Measurements from ENCODE around the gene PIGP.

Gene PIGP

DNA sequence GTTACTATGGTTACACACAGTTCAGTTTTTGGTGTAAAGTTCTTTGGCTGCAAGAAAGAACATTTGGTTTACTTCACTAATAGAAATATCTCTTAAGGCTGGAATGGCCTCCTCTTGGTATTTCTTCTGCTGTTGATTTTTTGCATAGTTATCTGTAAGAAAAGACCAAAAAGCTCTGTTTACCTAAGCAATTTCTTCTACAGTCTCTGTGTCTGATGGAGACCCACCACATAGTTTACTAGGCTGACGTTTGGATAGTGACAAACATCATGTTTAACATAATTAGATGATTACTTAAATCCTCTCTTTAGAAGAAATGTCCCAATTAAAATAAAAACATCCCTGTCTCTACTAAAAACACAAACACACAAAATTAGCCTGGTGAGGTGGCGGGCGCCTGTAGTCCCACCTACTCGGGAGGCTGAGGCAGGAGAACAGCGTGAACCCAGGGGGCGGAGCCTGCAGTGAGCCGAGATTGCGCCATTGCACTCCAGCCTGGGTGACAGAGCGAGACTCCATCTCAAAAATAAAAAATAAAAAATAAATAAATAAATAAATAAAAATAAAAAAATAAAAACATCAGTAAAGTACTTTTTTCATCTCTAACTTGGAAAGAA lies 7.2 kb downstream of the PIGP start:
- DNase-seq (ENCODE audit: low read depth, low spot score), result no peak
- H3K4me3 ChIP-seq (ENCODE audit: low read depth, low read length), result no peak overlapping the region
- TF ChIP-seq, protein P1, sequence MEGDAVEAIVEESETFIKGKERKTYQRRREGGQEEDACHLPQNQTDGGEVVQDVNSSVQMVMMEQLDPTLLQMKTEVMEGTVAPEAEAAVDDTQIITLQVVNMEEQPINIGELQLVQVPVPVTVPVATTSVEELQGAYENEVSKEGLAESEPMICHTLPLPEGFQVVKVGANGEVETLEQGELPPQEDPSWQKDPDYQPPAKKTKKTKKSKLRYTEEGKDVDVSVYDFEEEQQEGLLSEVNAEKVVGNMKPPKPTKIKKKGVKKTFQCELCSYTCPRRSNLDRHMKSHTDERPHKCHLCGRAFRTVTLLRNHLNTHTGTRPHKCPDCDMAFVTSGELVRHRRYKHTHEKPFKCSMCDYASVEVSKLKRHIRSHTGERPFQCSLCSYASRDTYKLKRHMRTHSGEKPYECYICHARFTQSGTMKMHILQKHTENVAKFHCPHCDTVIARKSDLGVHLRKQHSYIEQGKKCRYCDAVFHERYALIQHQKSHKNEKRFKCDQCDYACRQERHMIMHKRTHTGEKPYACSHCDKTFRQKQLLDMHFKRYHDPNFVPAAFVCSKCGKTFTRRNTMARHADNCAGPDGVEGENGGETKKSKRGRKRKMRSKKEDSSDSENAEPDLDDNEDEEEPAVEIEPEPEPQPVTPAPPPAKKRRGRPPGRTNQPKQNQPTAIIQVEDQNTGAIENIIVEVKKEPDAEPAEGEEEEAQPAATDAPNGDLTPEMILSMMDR (IDR thresholded peaks at IDR 0.05; ENCODE audit: low read depth, low read length), result no peak
- in situ Hi-C loops (cut with HindIII; ENCODE audit: low sequenced_read_pairs), result no loop called here

DNA sequence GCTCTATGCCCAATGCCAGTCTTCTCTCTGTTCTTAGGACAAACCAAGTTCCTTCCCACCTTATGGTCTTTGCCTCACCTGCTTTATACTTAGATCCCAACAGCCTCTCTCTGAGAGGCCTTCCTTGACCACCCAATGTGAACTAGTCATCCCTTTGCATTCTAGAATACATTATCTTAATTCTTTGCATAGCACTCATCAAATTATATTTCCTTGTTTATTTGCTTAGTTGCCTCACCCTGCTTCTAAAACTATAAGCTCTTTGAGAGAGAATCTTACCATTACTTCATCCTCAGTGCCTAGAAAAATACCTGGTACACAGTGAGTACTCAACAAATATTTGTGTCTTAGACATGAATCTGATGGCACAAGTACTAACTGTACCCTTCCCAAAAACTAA lies 8.0 kb downstream of the PIGP start:
- TF ChIP-seq, protein P1 (IDR thresholded peaks at IDR 0.05; ENCODE audit: low read depth, low read length), result no peak
- no peak for DNase-seq (ENCODE audit: low read depth, low spot score)
- in situ Hi-C loops (cut with HindIII; ENCODE audit: low sequenced_read_pairs), result no loop called here
- H3K4me3 ChIP-seq (ENCODE audit: low read depth, low read length), result no peak overlapping the region

DNA sequence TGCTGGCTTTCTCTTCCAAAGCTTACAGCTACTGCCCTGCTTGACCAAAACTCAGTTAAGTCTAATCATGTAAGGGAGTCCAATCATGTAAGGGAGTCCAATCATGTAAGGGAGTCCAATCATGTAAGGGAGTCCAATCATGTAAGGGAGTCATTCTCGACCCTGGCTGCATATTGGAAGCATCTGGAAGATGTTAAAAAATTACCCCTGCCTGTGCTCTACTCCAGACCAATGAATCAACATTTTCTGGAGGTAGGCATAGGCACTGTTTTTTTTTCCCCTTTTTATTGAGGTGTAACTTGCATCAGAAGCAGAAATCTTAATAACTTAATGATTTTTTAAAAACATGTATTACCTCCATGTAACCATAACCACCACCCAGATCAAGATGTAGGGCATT lies 9.4 kb downstream of the PIGP start:
- TF ChIP-seq, protein P1 (IDR thresholded peaks at IDR 0.05; ENCODE audit: low read depth, low read length), result no peak
- no peak overlapping the region for H3K4me3 ChIP-seq (ENCODE audit: low read depth, low read length)
- DNase-seq (ENCODE audit: low read depth, low spot score), result no peak
- in situ Hi-C loops (cut with HindIII; ENCODE audit: low sequenced_read_pairs), result no loop called here

DNA sequence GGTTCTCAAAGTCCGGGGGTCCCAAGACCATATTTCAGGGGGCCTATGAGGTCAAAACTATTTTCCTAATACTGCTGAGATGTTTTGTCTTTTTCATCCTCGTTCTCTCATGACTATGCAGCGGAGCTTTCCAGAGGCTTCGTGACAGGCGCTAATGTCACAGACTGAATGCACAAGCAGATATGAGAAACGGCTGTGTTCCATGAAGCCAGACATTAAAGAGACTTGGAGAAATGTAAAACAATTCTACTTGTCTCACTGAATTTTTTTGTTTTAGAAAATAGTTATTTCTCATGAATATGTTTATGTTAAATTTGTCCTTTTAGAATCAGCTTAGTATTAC lies 10.3 kb downstream of the PIGP start:
- TF ChIP-seq, protein P1 (IDR thresholded peaks at IDR 0.05; ENCODE audit: low read depth, low read length), result no peak
- in situ Hi-C loops (cut with HindIII; ENCODE audit: low sequenced_read_pairs), result no loop called here
- H3K4me3 ChIP-seq (ENCODE audit: low read depth, low read length), result no peak overlapping the region
- DNase-seq (ENCODE audit: low read depth, low spot score), result no peak

DNA sequence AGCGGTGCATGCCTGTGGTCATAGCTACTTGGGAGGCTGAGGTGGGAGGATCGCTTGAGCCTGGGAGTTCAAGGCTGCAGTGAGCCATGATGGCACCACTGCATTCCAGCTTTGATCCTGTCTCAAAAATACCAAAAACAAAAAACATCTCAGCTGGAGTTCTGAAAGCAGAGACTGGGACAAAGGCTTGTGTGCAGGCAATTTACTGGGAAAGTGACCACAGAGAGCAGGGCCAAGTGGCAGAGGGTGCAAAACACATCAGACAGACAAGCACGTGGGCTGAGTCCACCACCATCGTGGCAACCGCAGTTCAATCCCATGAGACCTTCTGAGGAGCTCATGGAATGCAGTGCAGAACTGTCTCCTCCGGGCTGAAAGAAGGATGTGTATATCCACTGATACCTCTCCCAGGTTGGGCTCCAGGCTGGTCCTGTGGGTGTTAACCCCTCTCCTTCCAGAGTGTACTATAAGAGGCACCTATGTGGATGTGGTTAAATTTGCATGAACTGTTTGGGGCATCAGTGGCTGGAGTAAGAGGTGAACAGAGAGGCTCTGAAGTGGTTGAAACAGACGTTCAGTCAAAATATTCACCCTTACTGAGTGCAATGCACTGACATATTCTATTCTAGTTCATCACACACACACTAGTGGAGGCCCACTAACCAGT lies 10.8 kb downstream of the PIGP start:
- in situ Hi-C loops (cut with HindIII; ENCODE audit: low sequenced_read_pairs), result no loop called here
- DNase-seq (ENCODE audit: low read depth, low spot score), result peak; percentile 91
- H3K4me3 ChIP-seq (ENCODE audit: low read depth, low read length), result no peak overlapping the region
- TF ChIP-seq, protein P1 (IDR thresholded peaks at IDR 0.05; ENCODE audit: low read depth, low read length), result no peak

DNA sequence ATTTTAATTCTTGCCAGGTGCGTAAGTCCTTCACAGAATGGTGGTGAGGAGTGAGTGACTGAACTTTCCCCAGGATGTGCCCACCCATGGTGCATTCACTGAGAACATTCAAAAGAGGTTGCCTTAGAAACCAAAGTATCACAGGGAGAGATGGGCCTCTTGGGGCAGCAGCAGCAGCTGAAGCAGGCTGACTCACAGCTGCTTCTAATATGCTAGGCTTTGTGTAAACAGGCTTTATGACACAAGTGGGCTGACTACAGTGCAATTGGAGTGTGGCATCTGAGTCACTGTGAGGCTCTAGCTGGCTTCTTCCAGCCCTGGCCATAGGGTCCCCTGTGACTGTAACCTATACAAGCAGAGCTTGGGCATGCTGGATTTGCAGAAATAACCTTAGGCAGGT lies 12.6 kb downstream of the PIGP start:
- in situ Hi-C loops (cut with HindIII; ENCODE audit: low sequenced_read_pairs), result no loop called here
- H3K4me3 ChIP-seq (ENCODE audit: low read depth, low read length), result no peak overlapping the region
- TF ChIP-seq, protein P1 (IDR thresholded peaks at IDR 0.05; ENCODE audit: low read depth, low read length), result peak; percentile 24
- peak; percentile 99 for DNase-seq (ENCODE audit: low read depth, low spot score)

Measured in astrocyte of the spinal cord (primary cell).